ENCODE measurements around the gene NHLH2. TPM values are rescaled to one million over a fixed set of nuclear protein-coding genes. Genes with fewer than 3 reads are reported as not detected.

NHLH2 gene
- total RNA-seq, 1 experiment from 2014 or later: 1.2 TPM

DNA sequence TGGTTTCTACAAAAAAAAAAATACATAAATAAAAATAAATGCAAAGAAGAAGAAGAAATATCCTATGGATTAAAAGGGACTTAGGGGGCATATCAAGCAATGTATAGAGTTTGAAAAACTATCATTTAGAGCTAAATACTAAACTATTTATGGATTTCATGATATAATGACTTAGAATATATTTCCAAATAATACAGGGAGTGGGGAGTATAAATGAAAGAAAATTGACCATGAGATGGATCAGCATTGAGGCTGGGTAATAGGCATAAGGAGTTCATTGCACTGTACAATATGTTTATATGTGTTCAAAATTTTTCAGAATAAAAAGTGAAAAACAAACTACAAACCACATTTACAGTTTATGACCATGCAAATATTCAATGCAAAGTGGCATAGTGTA is 18.8 kb downstream of the NHLH2 start:
- H2BK20ac ChIP-seq (ENCODE audit: low read depth, low read length, poor library complexity, severe bottlenecking): no peak overlapping the region
- TF ChIP-seq, protein P1, sequence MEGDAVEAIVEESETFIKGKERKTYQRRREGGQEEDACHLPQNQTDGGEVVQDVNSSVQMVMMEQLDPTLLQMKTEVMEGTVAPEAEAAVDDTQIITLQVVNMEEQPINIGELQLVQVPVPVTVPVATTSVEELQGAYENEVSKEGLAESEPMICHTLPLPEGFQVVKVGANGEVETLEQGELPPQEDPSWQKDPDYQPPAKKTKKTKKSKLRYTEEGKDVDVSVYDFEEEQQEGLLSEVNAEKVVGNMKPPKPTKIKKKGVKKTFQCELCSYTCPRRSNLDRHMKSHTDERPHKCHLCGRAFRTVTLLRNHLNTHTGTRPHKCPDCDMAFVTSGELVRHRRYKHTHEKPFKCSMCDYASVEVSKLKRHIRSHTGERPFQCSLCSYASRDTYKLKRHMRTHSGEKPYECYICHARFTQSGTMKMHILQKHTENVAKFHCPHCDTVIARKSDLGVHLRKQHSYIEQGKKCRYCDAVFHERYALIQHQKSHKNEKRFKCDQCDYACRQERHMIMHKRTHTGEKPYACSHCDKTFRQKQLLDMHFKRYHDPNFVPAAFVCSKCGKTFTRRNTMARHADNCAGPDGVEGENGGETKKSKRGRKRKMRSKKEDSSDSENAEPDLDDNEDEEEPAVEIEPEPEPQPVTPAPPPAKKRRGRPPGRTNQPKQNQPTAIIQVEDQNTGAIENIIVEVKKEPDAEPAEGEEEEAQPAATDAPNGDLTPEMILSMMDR (conservative IDR thresholded peaks at IDR 0.05): no peak
- no peak overlapping the region for H3K56ac ChIP-seq (ENCODE audit: insufficient read length, low read depth, low read length)
- no peak for DNase-seq
- no peak overlapping the region for H3T11ph ChIP-seq (ENCODE audit: low read length)
- no peaks in the 10 kb centered on the region for H3K23me2 ChIP-seq (ENCODE audit: insufficient read length, low read depth, low read length, poor library complexity, severe bottlenecking)
- H3K27ac ChIP-seq (ENCODE audit: insufficient read length, low read depth, low read length): no peak overlapping the region
- no peaks in the 10 kb centered on the region for H3K79me2 ChIP-seq (ENCODE audit: insufficient read depth, low read length)
- no peak overlapping the region for H3K9ac ChIP-seq (ENCODE audit: extremely low read depth, insufficient read length, low read length)
- no peak overlapping the region for H2BK15ac ChIP-seq (ENCODE audit: low read depth, low read length)
- H3K27me3 Mint-ChIP-seq (ENCODE audit: low read depth): peaks cover 13% of the 10 kb centered on the region
- no peaks in the 10 kb centered on the region for H3K4me1 ChIP-seq (ENCODE audit: insufficient read depth, low read length)
- H3K27me3 ChIP-seq (ENCODE audit: insufficient read depth, low read length): no peaks in the 10 kb centered on the region
- H3K4ac ChIP-seq (ENCODE audit: low read depth, low read length): no peak overlapping the region
- H3K4me1 Mint-ChIP-seq: peaks cover 0 to 2% of the 10 kb centered on the region in 2 experiments; a peak in 1 of 4 replicates
- no peak overlapping the region for H3K4me2 ChIP-seq (ENCODE audit: insufficient read depth, insufficient read length, low read length)
- no peak overlapping the region for H3K27ac Mint-ChIP-seq
- no peak overlapping the region for H2BK5ac ChIP-seq (ENCODE audit: insufficient read length, low read length)
- no peak overlapping the region for H2AFZ ChIP-seq (ENCODE audit: low read length)
- H3K9me3 ChIP-seq (ENCODE audit: control insufficient read depth, low read depth, low read length): no peaks in the 10 kb centered on the region
- H4K5ac ChIP-seq (ENCODE audit: insufficient read length, low read depth, low read length): no peak overlapping the region
- H3K14ac ChIP-seq (ENCODE audit: insufficient read depth, low read length): no peak overlapping the region
- no peak overlapping the region for H3K23ac ChIP-seq (ENCODE audit: insufficient read length, low read depth, low read length)
- no peak overlapping the region for H2BK120ac ChIP-seq (ENCODE audit: low read depth, low read length, poor library complexity, severe bottlenecking)
- H3K36me3 Mint-ChIP-seq (ENCODE audit: insufficient read depth in 1 of 3, low read depth in 3 of 3): no peaks in the 10 kb centered on the region
- no peak overlapping the region for H2BK12ac ChIP-seq (ENCODE audit: insufficient read length, low read depth, low read length)
- H4K8ac ChIP-seq (replicated peaks; ENCODE audit: insufficient read length, low read depth, low read length): no peak overlapping the region
- no peaks in the 10 kb centered on the region for H4K20me1 ChIP-seq (ENCODE audit: control insufficient read depth, insufficient read depth, insufficient read length)
- no peak overlapping the region for H3K4me3 Mint-ChIP-seq
- no peaks in the 10 kb centered on the region for H3K9me3 Mint-ChIP-seq
- H3K79me1 ChIP-seq (ENCODE audit: insufficient read depth, low read depth, low read length, poor library complexity, severe bottlenecking): no peaks in the 10 kb centered on the region
- H3K18ac ChIP-seq (ENCODE audit: insufficient read length, low read depth, low read length): no peak overlapping the region
- H2AK5ac ChIP-seq (ENCODE audit: insufficient read length, low read length): no peak overlapping the region
- H4K91ac ChIP-seq (ENCODE audit: insufficient read length, low read depth, low read length): no peak overlapping the region
